ENCODE results near the gene SLC5A10.

- TF ChIP-seq CTCF (IDR thresholded peaks at IDR 0.05; ENCODE audit: insufficient read depth, low read length) (no peak), GABPA (IDR thresholded peaks at IDR 0.05; ENCODE audit: low read depth) (no peak)
These were observed 24.2 kb downstream of the SLC5A10 start for GRCh38 chr17:18976201-18976600.
